ENCODE results near the gene PPP4R3A. TPM values are rescaled to one million over a fixed set of nuclear protein-coding genes. Genes with fewer than 3 reads are reported as not detected.

Gene PPP4R3A
- total and polyA plus RNA-seq, 2 of the 4 experiments (the other 2 are of a cell fraction) = 28.2 to 28.9 TPM

GRCh38 chr14:91520138-91520537, 10.0 kb upstream of the PPP4R3A start:
- no peak overlapping the region for H2BK120ac ChIP-seq (ENCODE audit: low read depth, low read length)
- H2BK15ac ChIP-seq (ENCODE audit: low read depth, low read length) = no peak overlapping the region
- H3K9me3 ChIP-seq (ENCODE audit: control insufficient read depth, insufficient read depth, low read length) = no peaks in the 10 kb centered on the region
- H3K27me3 ChIP-seq (ENCODE audit: control insufficient read depth, insufficient read depth, low read length) = peaks cover 1% of the 10 kb centered on the region; the same call in 1 of the 2 replicates
- H3K4me1 ChIP-seq (ENCODE audit: control insufficient read depth, insufficient read depth, low read length) = no peaks in the 10 kb centered on the region
- H3K14ac ChIP-seq (replicated peaks; ENCODE audit: low read depth, low read length) = no peak overlapping the region
- H3K18ac ChIP-seq (ENCODE audit: low read depth, low read length) = no peak overlapping the region
- no peak for TF ChIP-seq BHLHE40 (IDR thresholded peaks at IDR 0.05; ENCODE audit: low read depth, low read length)
- no peak for TF ChIP-seq POLR2A (IDR thresholded peaks at IDR 0.05; ENCODE audit: low read depth, low read length)
- TF ChIP-seq CTCF (conservative IDR thresholded peaks at IDR 0.05; ENCODE audit: low read depth, low read length) = no peak
- no peak for TF ChIP-seq USF2 (IDR thresholded peaks at IDR 0.05; ENCODE audit: low read depth, low read length)
- no peak for TF ChIP-seq CEBPB (IDR thresholded peaks at IDR 0.05; ENCODE audit: low read depth, low read length)
- TF ChIP-seq SMC3 (IDR thresholded peaks at IDR 0.05; ENCODE audit: low read depth, low read length) = no peak
- TF ChIP-seq MXI1 (IDR thresholded peaks at IDR 0.05; ENCODE audit: borderline replicate concordance, low read depth, low read length) = no peak
- no peak for TF ChIP-seq ELK1 (IDR thresholded peaks at IDR 0.05; ENCODE audit: borderline replicate concordance, low read depth, low read length)
- TF ChIP-seq RCOR1 (IDR thresholded peaks at IDR 0.05; ENCODE audit: insufficient replicate concordance, low read length) = no peak
- TF ChIP-seq CHD1 (IDR thresholded peaks at IDR 0.05; ENCODE audit: low read depth, low read length) = no peak
- TF ChIP-seq RAD21 (IDR thresholded peaks at IDR 0.05; ENCODE audit: low read length) = no peak
- no peak for TF ChIP-seq NFE2L2 (IDR thresholded peaks at IDR 0.05; ENCODE audit: low read depth, low read length)
- no peak overlapping the region for H3K23ac ChIP-seq (ENCODE audit: low read depth, low read length)
- no peaks in the 10 kb centered on the region for H4K20me1 ChIP-seq (ENCODE audit: insufficient read depth, low read length)
- H3K9me1 ChIP-seq (ENCODE audit: insufficient read depth, low read length) = no peaks in the 10 kb centered on the region
- no peak overlapping the region for H4K91ac ChIP-seq (ENCODE audit: insufficient read depth, low read depth, low read length)
- in situ Hi-C loops (cut with MboI; ENCODE audit: low sequenced_read_pairs) (loop anchor here (25.0 kb wide), 1 partner anchor 1792 kb away; no protein-coding TSS in a partner anchor), dilution Hi-C loops (cut with HindIII; ENCODE audit: low sequenced_read_pairs, unreplicated experiment) (no loop called here), intact Hi-C loops (cut with micrococcal nuclease) (no loop called here)
- H3K9ac ChIP-seq (ENCODE audit: low read depth, low read length) = no peak overlapping the region
- no peak overlapping the region for H4K5ac ChIP-seq (ENCODE audit: low read depth, low read length)
- H3K4me3 ChIP-seq (ENCODE audit: insufficient read depth, low read depth, low read length) = no peak overlapping the region
- H3K36me3 ChIP-seq (ENCODE audit: control insufficient read depth, insufficient read depth, low read length) = no peaks in the 10 kb centered on the region
- no peak overlapping the region for H2BK20ac ChIP-seq (ENCODE audit: low read depth, low read length)
- H3K4me2 ChIP-seq (ENCODE audit: low read depth, low read length) = no peak overlapping the region
- BruUV-seq (replicated peaks) = no TSS peak
- H3K27ac ChIP-seq (ENCODE audit: insufficient read depth, low read length) = no peak overlapping the region
- ChIA-PET CTCF (no interaction called here), POLR2A (ENCODE audit: unreplicated experiment) (no interaction called here)
- H2AFZ ChIP-seq (replicated peaks; ENCODE audit: low read length, poor library complexity) = no peak overlapping the region
- no peak overlapping the region for H3K56ac ChIP-seq (ENCODE audit: extremely low read depth, insufficient read depth, low read length)
- no peaks in the 10 kb centered on the region for H3K79me1 ChIP-seq (ENCODE audit: low read depth in 1 of 2, low read length in 2 of 2)
- no peak overlapping the region for H2AK9ac ChIP-seq (replicated peaks; ENCODE audit: low read depth, low read length, poor library complexity)
- H2AK5ac ChIP-seq (ENCODE audit: low read depth, low read length) = no peak overlapping the region
- DNase-seq = no peak
- no peak overlapping the region for H2BK5ac ChIP-seq (ENCODE audit: low read depth, low read length, poor library complexity, severe bottlenecking)
- H3K4ac ChIP-seq (ENCODE audit: low read depth, low read length) = no peak overlapping the region
- ATAC-seq (ENCODE audit: low read depth) = no peak
- WGBS, 2 experiments (ENCODE audit: extremely low coverage in 2 of 2, insufficient read length in 1 of 2) = no CpG with 5 or more reads among the region's 2 CpGs
- H4K8ac ChIP-seq (ENCODE audit: low read depth in 2 of 2, low read length in 2 of 2) = no peak overlapping the region

All from IMR-90 (cell line).